ENCODE results near the gene MAML3. TPM values are rescaled to one million over a fixed set of nuclear protein-coding genes. Genes with fewer than 3 reads are reported as not detected.

The MAML3 gene
- total and polyA plus RNA-seq, 12 donors = 1.1 to 4.6 (median 2.6) TPM

DNA sequence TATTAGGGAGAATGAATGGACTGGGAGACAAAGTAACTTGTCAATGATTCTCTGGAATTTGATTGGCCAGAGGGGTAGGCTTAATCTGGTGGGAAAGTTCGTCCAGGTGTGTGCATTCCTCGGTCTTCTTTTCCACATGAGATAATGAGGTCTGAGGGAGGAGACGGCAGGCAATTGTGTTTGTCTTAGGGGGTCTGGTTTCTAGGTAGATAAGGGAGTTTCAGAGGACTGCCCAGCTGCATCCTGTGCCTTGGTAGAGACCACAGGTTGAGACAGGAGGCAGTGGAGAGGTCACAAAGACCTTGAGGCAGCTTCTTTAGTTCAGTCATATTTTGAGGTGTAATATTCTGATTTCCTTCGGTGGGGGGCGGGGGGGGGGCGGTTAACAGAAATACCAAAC, 484.1 kb downstream of the MAML3 start:
- Histone ChIP-seq H3K9me3 (no peaks in the 10 kb centered on the region), H3K4me3 (no peak overlapping the region), H3K27me3 (no peaks in the 10 kb centered on the region), H3K27ac (no peak overlapping the region), H3K4me1 (peaks cover 0 to 60% (median 45%) of the 10 kb centered on the region in 9 donors), H3K36me3 (peaks cover 0 to 26% (median 0%) of the 10 kb centered on the region in 9 donors)
- WGBS, 2 donors = 63 to 70% methylated on average over 6 of the region's 6 CpGs
- intact Hi-C loops (cut with DNase I) = loop anchor here in 2 of 10 donors (5.0 to 10.0 kb wide), 4 partner anchors 45 to 585 kb away; partner anchors contain the start of gene MAML3 (in 1 of the 2)
- TF ChIP-seq, protein P1, sequence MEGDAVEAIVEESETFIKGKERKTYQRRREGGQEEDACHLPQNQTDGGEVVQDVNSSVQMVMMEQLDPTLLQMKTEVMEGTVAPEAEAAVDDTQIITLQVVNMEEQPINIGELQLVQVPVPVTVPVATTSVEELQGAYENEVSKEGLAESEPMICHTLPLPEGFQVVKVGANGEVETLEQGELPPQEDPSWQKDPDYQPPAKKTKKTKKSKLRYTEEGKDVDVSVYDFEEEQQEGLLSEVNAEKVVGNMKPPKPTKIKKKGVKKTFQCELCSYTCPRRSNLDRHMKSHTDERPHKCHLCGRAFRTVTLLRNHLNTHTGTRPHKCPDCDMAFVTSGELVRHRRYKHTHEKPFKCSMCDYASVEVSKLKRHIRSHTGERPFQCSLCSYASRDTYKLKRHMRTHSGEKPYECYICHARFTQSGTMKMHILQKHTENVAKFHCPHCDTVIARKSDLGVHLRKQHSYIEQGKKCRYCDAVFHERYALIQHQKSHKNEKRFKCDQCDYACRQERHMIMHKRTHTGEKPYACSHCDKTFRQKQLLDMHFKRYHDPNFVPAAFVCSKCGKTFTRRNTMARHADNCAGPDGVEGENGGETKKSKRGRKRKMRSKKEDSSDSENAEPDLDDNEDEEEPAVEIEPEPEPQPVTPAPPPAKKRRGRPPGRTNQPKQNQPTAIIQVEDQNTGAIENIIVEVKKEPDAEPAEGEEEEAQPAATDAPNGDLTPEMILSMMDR (IDR thresholded peaks at IDR 0.05) = no peak
- no peak for DNase-seq
- ATAC-seq = no peak

DNA sequence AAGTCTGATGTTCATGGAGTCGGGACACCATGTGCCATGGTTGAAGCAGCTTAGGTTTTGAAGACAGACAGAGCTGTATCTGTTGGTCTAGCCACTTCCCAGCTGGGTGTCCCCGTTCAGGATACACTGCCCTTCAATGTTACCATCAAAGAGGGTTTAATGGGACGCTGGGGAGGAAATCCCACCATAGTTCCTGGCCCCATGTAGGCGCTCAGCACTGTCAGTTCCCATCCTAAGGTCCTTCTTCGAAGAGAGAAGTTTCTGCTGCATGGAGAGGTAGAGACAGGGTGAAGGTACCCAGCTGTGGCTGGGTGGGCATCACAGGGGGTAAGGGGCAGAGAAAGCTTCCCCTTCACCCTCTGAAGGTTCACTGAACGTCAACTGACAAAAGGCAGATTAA, 484.6 kb downstream of the MAML3 start:
- DNase-seq (no peak), ATAC-seq (no peak)
- Histone ChIP-seq H3K27me3 (no peaks in the 10 kb centered on the region), H3K36me3 (peaks cover 0 to 26% (median 0%) of the 10 kb centered on the region in 9 donors), H3K4me3 (no peak overlapping the region), H3K4me1 (peaks cover 0 to 61% (median 47%) of the 10 kb centered on the region in 9 donors), H3K27ac (no peak overlapping the region), H3K9me3 (no peaks in the 10 kb centered on the region)
- intact Hi-C loops (cut with DNase I) = loop anchor here in 2 of 10 donors (5.0 to 10.0 kb wide), 4 partner anchors 45 to 585 kb away; partner anchors contain the start of gene MAML3 (in 1 of the 2)
- TF ChIP-seq, protein P1 (IDR thresholded peaks at IDR 0.05) = no peak
- 81 to 86% methylated on average over 6 of the region's 6 CpGs for WGBS, 2 donors

- TF ChIP-seq, protein P1 (IDR thresholded peaks at IDR 0.05) = no peak
- 83 to 84% methylated on average over 4 of the region's 4 CpGs for WGBS, 2 donors
- H3K9me3 ChIP-seq = no peaks in the 10 kb centered on the region
- no peak overlapping the region for H3K27ac ChIP-seq
- H3K4me1 ChIP-seq = peaks cover 0 to 63% (median 41%) of the 10 kb centered on the region in 9 donors
- intact Hi-C loops (cut with DNase I) = loop anchor here in 2 of 10 donors (5.0 to 10.0 kb wide), 4 partner anchors 46 to 586 kb away; partner anchors contain the start of gene MAML3 (in 1 of the 2)
- H3K36me3 ChIP-seq = peaks cover 0 to 25% (median 0%) of the 10 kb centered on the region in 9 donors
- DNase-seq (no peak), ATAC-seq (no peak)
- no peaks in the 10 kb centered on the region for H3K27me3 ChIP-seq
- H3K4me3 ChIP-seq = no peak overlapping the region
Measured at GRCh38 chr4:139668658-139669201, 485.3 kb downstream of the MAML3 start.

GRCh38 chr4:139668036-139668435, 485.9 kb downstream of the MAML3 start:
- ATAC-seq (no peak), DNase-seq (no peak)
- no peaks in the 10 kb centered on the region for H3K9me3 ChIP-seq
- WGBS, 2 donors = 63 to 65% methylated on average over 2 of the region's 2 CpGs
- peak overlapping the region in 1 of 10 donors; percentile 68 for H3K4me3 ChIP-seq
- TF ChIP-seq, protein P1 (IDR thresholded peaks at IDR 0.05) = no peak
- intact Hi-C loops (cut with DNase I) = loop anchor here in 2 of 10 donors (5.0 to 10.0 kb wide), 4 partner anchors 47 to 587 kb away; partner anchors contain the start of gene MAML3 (in 1 of the 2)
- H3K27ac ChIP-seq = no peak overlapping the region
- peaks cover 0 to 19% (median 0%) of the 10 kb centered on the region in 9 donors for H3K36me3 ChIP-seq
- peaks cover 0 to 66% (median 41%) of the 10 kb centered on the region in 9 donors for H3K4me1 ChIP-seq
- no peaks in the 10 kb centered on the region for H3K27me3 ChIP-seq

Other genes starting within 250 kb of the MAML3 start
- gene SCOC, start 219.5 kb upstream of the MAML3 start, total RNA-seq = 10 to 100 TPM; 61.8 to 76.8 (median 67.0) TPM
- 10 to 100 TPM; 41.0 to 55.8 TPM for gene SCOC, start 219.5 kb upstream of the MAML3 start, polyA plus RNA-seq

All from heart right ventricle (tissue), 16 donors.